MM.1S (cell line): Measurements from ENCODE around the gene ALG14.

Experiments used
- DNase-seq: peaks from one replicate; pipeline ENCODE4 v3.0.0-alpha.2; 2015
- H2AFZ ChIP-seq: fragments of 300-600 bp; sonication (generic); 2 replicates; pipeline ENCODE4 v1.6.0; 2016; ENCODE audit warnings: antibody characterized with exemption, low read length
- H3F3A ChIP-seq: fragments of 300-600 bp; sonication (generic); 2 replicates; pipeline ENCODE4 v1.6.1; 2016; ENCODE audit warnings: mild to moderate bottlenecking, antibody characterized with exemption, low read length, moderate library complexity, mixed read lengths; ENCODE audit not compliant: insufficient read depth
- H3K27ac ChIP-seq: fragments of 300-600 bp; sonication (generic); 2 replicates; pipeline ENCODE4 v1.5.1; 2016; ENCODE audit warnings: mild to moderate bottlenecking, low read length
- H3K27me3 ChIP-seq: fragments of 300-600 bp; sonication (generic); replicated peaks from 2 replicates; pipeline ENCODE4 v1.6.0; 2016; ENCODE audit warnings: low read length; ENCODE audit not compliant: insufficient read depth
- H3K36me3 ChIP-seq: fragments of 300-600 bp; sonication (generic); replicated peaks from 2 replicates; pipeline ENCODE4 v1.6.1; 2016; ENCODE audit warnings: mild to moderate bottlenecking, low read length, mixed read lengths; ENCODE audit not compliant: insufficient read depth
- H3K4me1 ChIP-seq: fragments of 300-600 bp; sonication (generic); 2 replicates; pipeline ENCODE4 v1.6.1; 2016; ENCODE audit warnings: low read length, mixed read lengths
- H3K4me2 ChIP-seq: fragments of 300-600 bp; sonication (generic); 2 replicates; pipeline ENCODE4 v1.6.0; 2016; ENCODE audit warnings: low read depth, low read length
- H3K4me3 ChIP-seq: fragments of 300-600 bp; sonication (generic); 2 replicates; pipeline ENCODE4 v1.5.1; 2016; ENCODE audit warnings: low read length, mixed read lengths
- H3K79me2 ChIP-seq: fragments of 300-600 bp; sonication (generic); 2 replicates; pipeline ENCODE4 v1.6.1; 2016; ENCODE audit warnings: mixed run types, low read length, mixed read lengths
- H3K9ac ChIP-seq: fragments of 300-600 bp; sonication (generic); 2 replicates; pipeline ENCODE4 v1.6.1; 2016; ENCODE audit warnings: low read length, mixed read lengths
- H3K9me2 ChIP-seq: fragments of 300-600 bp; sonication (generic); replicated peaks from 2 replicates; pipeline ENCODE4 v1.6.1; 2016; ENCODE audit warnings: mild to moderate bottlenecking, low read length, mixed read lengths; ENCODE audit not compliant: insufficient read depth
- H3K9me3 ChIP-seq: fragments of 300-600 bp; sonication (generic); replicated peaks from 2 replicates; pipeline ENCODE4 v1.6.1; 2016; ENCODE audit warnings: mild to moderate bottlenecking, low read length, mixed read lengths; ENCODE audit not compliant: insufficient read depth
- H4K20me1 ChIP-seq: fragments of 300-600 bp; sonication (generic); 2 replicates; pipeline ENCODE4 v1.6.1; 2016; ENCODE audit warnings: mild to moderate bottlenecking, low read length, moderate library complexity, mixed read lengths; ENCODE audit not compliant: insufficient read depth
- EZH2 ChIP-seq: fragments of 300-600 bp; sonication (generic); optimal IDR thresholded peaks from 2 replicates; pipeline ENCODE3; 2017; ENCODE audit warnings: low read depth, mild to moderate bottlenecking, antibody characterized with exemption, low read length, mixed read lengths
- EZH2phosphoT487 ChIP-seq: fragments of 300-600 bp; sonication (generic); IDR thresholded peaks from 2 replicates; pipeline ENCODE4 v1.6.1; 2018; ENCODE audit warnings: antibody characterized with exemption, low read length
- TF ChIP-seq, protein P1 (sequence below): fragments of 300-600 bp; sonication (generic); IDR thresholded peaks from 2 replicates; pipeline ENCODE4 v1.5.1; 2016; ENCODE audit warnings: antibody characterized with exemption, low read length, mixed read lengths

The ALG14 gene

DNA sequence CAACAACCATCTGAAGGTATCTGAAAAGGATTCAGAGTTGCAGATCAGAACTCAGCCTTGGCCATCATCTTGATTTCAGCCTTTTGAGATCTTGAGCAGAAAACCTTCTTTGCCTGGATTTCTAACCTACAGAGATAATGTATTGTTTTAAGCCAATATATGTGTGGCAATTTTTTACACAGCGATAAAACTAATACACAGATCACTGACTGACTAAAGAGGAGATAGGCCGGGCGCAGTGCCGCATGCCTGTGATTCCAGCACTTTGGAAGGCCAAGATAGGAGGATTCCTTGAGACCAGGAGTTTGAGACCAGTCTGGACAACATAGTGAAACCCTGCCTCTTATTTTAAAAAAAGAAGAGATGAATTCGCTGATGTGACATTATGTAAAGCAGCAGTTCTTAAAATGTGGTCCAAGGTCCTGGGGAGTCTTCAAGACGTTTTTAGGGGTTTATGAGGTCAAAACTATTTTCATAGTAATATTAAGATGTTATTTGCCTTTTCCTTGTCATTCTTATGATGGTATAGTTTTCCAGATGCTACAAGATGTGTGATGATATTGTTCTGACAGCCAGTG lies 95.7 kb downstream of the ALG14 start:
- no peak overlapping the region for H2AFZ ChIP-seq
- TF ChIP-seq EZH2phosphoT487 (no peak), EZH2 (no peak)
- TF ChIP-seq, protein P1, sequence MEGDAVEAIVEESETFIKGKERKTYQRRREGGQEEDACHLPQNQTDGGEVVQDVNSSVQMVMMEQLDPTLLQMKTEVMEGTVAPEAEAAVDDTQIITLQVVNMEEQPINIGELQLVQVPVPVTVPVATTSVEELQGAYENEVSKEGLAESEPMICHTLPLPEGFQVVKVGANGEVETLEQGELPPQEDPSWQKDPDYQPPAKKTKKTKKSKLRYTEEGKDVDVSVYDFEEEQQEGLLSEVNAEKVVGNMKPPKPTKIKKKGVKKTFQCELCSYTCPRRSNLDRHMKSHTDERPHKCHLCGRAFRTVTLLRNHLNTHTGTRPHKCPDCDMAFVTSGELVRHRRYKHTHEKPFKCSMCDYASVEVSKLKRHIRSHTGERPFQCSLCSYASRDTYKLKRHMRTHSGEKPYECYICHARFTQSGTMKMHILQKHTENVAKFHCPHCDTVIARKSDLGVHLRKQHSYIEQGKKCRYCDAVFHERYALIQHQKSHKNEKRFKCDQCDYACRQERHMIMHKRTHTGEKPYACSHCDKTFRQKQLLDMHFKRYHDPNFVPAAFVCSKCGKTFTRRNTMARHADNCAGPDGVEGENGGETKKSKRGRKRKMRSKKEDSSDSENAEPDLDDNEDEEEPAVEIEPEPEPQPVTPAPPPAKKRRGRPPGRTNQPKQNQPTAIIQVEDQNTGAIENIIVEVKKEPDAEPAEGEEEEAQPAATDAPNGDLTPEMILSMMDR: no peak
- no peak for DNase-seq
- no peak overlapping the region for H3K27ac ChIP-seq
- no peaks in the 10 kb centered on the region for H3K79me2 ChIP-seq
- H3K4me1 ChIP-seq: no peaks in the 10 kb centered on the region
- no peaks in the 10 kb centered on the region for H3K9me2 ChIP-seq
- no peak overlapping the region for H3K4me2 ChIP-seq
- H3K9ac ChIP-seq: no peak overlapping the region
- H3F3A ChIP-seq: no peaks in the 10 kb centered on the region
- H3K9me3 ChIP-seq: no peaks in the 10 kb centered on the region
- H3K27me3 ChIP-seq: no peaks in the 10 kb centered on the region
- no peaks in the 10 kb centered on the region for H3K36me3 ChIP-seq
- no peaks in the 10 kb centered on the region for H4K20me1 ChIP-seq
- no peak overlapping the region for H3K4me3 ChIP-seq

DNA sequence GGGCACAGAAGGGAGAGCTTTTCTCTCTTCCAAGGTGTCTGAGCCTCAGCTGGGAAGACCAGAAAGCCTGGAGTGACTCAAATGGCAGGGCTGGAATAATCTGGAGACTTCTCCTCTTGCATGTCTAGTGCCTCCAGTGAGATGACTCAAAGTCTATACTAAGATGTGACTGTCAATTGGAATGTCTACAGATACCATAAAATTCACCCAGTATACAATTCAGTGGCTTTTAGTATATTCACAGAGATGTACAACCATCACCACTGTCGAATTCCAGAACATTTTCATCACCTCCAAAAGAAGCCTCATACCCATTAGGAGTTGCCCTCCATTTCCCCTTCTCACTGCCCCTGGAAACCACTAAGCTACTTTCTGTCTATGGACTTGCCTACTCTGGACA lies 97.9 kb downstream of the ALG14 start:
- no peaks in the 10 kb centered on the region for H3K4me1 ChIP-seq
- no peaks in the 10 kb centered on the region for H4K20me1 ChIP-seq
- no peaks in the 10 kb centered on the region for H3K9me2 ChIP-seq
- TF ChIP-seq EZH2 (no peak), EZH2phosphoT487 (no peak)
- TF ChIP-seq, protein P1: no peak
- H3K4me3 ChIP-seq: no peak overlapping the region
- H3K27me3 ChIP-seq: no peaks in the 10 kb centered on the region
- no peak overlapping the region for H3K9ac ChIP-seq
- H3F3A ChIP-seq: no peaks in the 10 kb centered on the region
- H2AFZ ChIP-seq: no peak overlapping the region
- H3K4me2 ChIP-seq: no peak overlapping the region
- H3K9me3 ChIP-seq: no peaks in the 10 kb centered on the region
- DNase-seq: no peak
- H3K79me2 ChIP-seq: no peaks in the 10 kb centered on the region
- no peak overlapping the region for H3K27ac ChIP-seq
- no peaks in the 10 kb centered on the region for H3K36me3 ChIP-seq

DNA sequence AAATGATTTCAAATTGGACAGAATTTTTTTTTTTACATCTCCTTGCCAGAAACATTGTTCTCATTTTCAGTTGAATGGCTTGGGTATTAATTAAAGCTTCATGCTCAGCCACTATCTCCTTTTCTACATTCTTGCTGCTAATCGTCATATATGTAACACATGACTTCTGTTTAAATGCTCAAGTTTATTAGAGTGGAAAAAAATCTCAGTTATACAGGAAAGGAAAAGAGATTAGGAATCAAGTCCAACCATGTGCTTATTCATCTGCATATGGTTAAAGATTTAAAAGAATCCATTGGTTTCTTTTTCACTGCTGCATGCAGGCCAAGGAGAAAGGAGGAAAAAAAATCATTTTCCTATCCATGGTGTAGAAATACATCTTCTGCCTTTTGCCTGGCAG lies 98.5 kb downstream of the ALG14 start:
- H2AFZ ChIP-seq: no peak overlapping the region
- H3K79me2 ChIP-seq: no peaks in the 10 kb centered on the region
- H3K27ac ChIP-seq: no peak overlapping the region
- H3K9me3 ChIP-seq: no peaks in the 10 kb centered on the region
- H3K36me3 ChIP-seq: no peaks in the 10 kb centered on the region
- no peaks in the 10 kb centered on the region for H3K27me3 ChIP-seq
- TF ChIP-seq, protein P1: no peak
- TF ChIP-seq EZH2phosphoT487 (no peak), EZH2 (no peak)
- H3F3A ChIP-seq: no peaks in the 10 kb centered on the region
- no peaks in the 10 kb centered on the region for H3K4me1 ChIP-seq
- no peak for DNase-seq
- no peak overlapping the region for H3K4me3 ChIP-seq
- H3K4me2 ChIP-seq: no peak overlapping the region
- no peaks in the 10 kb centered on the region for H4K20me1 ChIP-seq
- H3K9me2 ChIP-seq: no peaks in the 10 kb centered on the region
- no peak overlapping the region for H3K9ac ChIP-seq
